Hepatocyte (in vitro differentiated cells): ENCODE data around the gene SHROOM2.

Experiments
- EZH2 ChIP-seq: fragments of 200-600 bp; sonication (generic); IDR thresholded peaks from 2 replicates; pipeline ENCODE4 v1.6.1; 2016; ENCODE audit warnings: antibody characterized with exemption, mild to moderate bottlenecking, borderline replicate concordance
- TF ChIP-seq, protein P1 (sequence below): fragments of 200-600 bp; sonication (generic); IDR thresholded peaks from 2 replicates; pipeline ENCODE4 v1.5.1; 2016; ENCODE audit warnings: antibody characterized with exemption, mild to moderate bottlenecking; ENCODE audit not compliant: poor library complexity

GRCh38 chrX:9876201-9876600, 90.0 kb downstream of the SHROOM2 start:
- TF ChIP-seq, protein P1, sequence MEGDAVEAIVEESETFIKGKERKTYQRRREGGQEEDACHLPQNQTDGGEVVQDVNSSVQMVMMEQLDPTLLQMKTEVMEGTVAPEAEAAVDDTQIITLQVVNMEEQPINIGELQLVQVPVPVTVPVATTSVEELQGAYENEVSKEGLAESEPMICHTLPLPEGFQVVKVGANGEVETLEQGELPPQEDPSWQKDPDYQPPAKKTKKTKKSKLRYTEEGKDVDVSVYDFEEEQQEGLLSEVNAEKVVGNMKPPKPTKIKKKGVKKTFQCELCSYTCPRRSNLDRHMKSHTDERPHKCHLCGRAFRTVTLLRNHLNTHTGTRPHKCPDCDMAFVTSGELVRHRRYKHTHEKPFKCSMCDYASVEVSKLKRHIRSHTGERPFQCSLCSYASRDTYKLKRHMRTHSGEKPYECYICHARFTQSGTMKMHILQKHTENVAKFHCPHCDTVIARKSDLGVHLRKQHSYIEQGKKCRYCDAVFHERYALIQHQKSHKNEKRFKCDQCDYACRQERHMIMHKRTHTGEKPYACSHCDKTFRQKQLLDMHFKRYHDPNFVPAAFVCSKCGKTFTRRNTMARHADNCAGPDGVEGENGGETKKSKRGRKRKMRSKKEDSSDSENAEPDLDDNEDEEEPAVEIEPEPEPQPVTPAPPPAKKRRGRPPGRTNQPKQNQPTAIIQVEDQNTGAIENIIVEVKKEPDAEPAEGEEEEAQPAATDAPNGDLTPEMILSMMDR = no peak
- TF ChIP-seq EZH2 = no peak
